GM21447 (cell line): ENCODE measurements around the gene MAST4.
A peak's percentile ranks its signal among the peaks of the same experiment; 100 is the strongest.

Experiments used
- ATAC-seq: cut with Tn5 transposase; IDR thresholded peaks from one replicate; pipeline ENCODE4 v1.9.1; 2021; ENCODE audit not compliant: unreplicated experiment

The MAST4 gene

DNA sequence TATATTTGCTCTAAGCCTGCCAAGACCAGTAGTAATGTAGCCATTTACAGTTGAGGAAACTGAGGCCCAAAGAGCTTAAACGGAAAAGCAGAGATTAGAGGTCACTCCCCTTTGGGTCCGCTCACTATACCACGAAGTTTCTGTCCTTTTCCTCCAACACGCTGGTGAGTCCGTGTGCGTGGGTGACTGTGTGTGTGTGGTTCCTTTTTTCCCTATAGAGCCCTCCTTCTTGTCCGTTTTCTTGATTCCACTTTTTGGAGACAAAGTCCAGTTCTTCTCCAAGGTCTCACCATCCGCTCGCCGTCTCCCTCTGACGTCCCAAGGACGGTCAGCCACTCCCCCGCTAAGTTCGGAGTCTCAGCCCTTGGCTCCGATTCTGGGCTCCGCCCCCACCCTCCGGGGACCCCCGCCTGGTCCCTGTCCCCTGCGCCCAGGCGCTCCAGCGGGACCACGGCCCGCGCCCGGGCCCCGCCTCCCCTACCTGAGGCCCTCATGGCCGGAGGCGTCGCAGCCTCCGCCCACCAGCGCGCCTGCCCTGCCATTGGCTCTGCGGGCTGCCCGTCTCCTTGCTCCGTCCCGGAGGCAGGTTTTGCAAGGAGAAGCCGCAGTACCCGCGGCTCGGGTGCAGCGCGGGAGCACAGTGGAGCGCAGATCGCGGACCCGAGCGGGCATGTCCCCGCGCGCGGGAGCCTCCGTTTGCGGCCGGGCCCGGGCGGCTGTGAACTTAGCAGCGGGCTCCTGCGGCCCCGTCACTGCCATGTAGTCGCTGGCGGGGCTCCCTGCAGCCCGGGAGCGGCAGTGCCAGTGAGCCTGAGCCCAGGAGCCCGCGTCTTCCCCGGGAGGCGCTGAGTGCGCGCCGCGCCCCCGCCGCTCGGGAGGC is at the start of gene MAST4:
MAST4 (plus strand) TSS at position 638 of the 880 bp plus-strand sequence. CDS start 263 bp downstream, outside the sequence.
- peak; percentile 98 for ATAC-seq

DNA sequence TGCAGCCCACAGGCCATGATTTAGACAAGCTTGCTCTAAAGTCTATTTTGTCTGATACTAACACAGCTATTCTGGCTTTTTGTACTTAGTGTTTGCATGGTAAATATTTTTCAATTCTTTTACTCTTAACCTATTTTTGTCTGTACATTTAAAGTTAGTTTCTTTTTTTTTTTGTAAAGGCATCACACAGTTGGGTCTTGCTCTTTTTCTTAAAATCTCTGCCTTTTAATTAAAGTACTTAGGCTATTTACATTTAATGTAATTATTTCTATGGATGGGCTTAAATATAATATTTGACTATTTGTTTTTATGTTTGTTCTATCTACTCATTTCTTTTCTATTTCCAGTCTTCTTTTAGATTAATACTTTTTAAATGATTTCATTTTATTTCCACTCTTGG is 49.7 kb upstream of the MAST4 start:
- ATAC-seq, result no peak

DNA sequence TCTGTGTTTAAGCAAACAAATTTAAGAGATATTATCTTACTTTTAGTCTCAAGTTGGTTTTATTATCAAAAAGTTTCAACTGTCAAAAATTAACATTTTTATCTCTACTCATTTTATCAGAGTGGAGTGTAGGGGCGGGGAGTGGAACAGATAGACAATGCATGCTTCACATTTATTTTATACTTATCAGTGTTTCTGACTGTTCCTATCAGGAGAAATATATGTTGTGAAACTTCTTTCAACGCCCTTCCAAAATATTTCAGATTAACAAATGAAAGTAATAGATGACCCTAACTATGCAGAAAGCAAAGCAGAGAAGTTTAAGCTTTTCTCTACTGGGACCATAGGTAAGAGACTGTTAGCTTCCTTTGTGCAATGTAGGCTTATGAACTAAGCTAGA is 44.9 kb upstream of the MAST4 start:
- no peak for ATAC-seq

DNA sequence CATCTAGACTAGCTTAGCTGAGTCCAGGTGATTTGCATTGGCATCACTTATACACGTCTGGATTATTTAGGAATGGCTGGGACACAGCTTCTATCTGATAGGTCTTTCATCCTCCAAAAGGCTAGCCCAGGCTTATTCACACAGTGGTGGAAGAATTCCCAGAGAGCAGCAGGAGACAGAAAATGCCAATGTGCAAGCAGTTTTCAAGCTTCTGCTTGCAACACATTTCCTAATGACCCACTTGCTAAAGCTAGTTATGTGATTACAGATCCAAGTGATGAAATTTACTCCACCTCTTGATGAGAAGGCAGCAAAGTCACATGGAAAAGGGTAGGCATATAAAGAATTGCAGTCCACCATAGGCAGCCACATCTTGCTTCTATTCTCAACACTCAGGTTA is 44.2 kb upstream of the MAST4 start:
- no peak for ATAC-seq

DNA sequence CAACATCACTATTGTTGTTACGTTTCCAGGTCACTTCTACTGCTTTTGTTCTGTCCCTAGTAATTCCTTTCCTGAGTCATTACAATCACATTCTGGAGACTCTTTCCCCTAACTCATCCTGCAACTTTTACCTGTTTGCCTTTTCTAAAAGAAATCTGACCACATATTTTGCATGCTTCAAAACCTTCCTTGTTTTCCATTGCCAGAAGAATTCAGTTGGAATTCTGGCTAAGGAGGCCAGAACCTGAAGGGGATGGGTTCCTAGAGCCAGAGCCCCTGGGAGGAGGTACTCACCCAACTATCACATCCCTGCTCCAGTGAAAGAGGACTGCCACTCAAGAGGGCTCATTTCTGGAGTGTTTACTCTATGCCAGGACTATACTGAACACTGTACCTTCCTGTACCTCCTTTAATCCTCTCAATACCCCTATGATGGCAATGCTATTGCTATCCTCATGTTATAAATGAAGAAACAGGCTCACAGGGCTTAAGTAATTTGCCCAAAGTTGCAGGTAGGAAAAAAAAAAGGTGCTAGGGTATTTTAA is 42.8 kb upstream of the MAST4 start:
- no peak for ATAC-seq

DNA sequence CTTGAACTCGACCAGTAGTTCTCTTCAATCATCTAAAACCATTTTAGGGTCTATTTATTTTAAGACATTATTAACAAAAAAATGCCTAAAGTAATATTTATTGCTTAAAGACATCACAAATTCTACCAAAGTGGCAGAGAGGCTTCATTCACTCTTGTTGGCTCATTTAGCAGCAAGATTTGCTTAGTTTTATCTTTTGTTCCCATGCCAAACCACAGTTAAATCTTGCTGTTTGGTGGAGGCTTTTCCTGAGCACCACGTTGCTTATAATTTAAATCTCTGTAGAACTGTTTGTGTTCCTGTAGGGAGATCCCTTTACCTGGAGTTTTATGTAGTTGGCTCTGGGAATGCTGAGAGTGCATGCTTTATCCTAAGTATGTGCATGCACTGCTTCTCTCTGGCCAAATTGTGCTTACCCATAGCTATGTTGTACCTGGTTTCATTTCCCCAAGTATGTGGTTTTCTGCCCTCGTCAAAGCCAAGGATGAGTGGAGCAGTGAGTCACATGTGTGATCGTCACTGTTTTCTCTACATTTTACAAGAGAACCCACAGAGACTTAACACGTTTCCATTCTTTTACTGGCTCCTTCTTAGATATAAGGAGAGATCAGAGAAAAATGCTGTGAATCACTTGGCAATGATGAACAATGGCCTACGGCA is 42.1 kb upstream of the MAST4 start:
- peak; percentile 97 for ATAC-seq

DNA sequence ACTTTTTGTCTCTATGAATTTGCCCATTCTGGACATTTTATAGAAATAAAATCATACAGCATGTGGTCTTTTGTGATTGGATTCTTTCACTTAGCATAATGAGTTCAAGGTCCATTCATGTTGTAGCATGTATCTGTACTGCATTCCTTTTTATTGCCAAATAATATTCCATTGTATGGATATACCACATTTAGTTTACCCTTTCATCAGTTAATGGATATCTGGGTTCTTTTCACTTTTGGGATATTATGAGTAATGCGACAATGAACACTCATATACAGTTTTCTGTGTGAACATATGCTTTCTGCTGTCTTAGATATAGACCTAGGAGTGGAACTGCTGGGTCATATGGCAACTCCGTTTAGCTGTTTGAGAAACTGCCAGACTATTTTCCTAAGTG is 41.3 kb upstream of the MAST4 start:
- no peak for ATAC-seq

DNA sequence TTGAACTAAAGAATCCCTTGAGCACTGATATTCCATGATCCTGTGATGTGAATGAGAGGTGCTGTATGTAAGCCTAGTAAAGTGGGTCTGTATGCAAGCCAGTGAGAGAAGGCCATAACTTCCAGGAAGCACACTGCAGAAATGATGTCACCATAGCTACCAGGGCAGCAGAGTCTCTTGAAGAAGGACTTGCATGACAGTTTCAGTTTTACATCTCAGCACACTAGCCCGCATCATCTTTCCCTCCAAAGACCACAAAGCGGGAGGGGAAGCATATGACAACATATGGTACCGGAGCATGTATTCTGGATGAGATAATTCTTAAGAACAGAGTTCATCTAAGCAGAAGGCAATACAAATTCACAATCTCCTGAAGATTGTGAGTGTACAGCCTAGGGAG is 37.6 kb upstream of the MAST4 start:
- peak; percentile 56 for ATAC-seq

DNA sequence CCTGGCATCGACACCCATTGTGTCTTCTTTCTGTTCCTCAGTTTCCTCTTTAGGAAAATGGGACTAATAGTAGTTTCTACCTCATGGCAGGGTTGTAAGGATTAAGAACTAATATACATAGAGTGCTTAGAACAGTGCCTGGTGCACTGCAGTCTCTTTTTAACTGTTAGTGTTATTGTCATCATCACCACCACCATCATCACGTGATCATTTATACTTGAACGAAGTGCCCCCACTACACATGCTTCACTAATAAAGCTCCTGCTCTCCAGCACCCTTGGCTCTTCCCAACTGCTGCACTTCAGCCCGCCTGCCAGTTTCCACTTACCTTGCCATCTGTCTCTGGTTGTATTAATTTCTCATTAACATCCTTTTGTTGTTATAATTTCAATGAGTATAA is 35.8 kb upstream of the MAST4 start:
- ATAC-seq, result no peak

DNA sequence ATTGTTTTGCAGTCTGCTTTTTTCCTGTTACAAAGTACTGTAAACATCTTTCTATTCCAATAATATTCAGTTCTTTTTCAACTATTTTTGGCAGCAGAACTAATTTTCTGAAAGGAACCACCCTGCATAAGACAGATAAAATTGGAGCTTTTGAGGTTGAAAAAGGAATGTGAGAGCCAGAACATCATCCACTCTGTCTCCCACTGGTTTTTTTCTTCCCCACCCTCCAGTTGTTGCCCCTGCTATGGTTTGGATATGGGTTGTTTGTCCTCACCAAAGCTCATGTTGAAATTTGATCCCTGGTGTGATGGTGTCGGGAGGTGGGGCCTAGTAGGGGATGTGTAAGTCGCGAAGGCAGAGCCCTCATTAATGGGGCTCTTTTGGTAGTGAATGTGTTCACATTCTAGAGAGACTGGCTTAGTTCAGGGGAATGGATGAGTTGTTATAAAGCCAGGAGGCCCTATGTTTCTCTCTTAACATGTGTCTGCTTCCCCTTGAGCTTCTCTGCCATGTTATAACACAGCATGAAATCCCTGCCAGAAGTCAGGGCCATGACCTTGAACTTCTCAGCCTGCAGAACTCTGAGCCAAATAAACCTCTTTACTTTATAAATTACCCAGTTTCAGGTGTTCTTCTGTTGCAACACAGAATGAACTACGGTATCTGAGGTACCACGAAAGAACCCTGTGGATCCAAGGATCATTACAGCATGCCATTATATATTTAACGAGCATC is 34.8 kb upstream of the MAST4 start:
- ATAC-seq, result no peak

DNA sequence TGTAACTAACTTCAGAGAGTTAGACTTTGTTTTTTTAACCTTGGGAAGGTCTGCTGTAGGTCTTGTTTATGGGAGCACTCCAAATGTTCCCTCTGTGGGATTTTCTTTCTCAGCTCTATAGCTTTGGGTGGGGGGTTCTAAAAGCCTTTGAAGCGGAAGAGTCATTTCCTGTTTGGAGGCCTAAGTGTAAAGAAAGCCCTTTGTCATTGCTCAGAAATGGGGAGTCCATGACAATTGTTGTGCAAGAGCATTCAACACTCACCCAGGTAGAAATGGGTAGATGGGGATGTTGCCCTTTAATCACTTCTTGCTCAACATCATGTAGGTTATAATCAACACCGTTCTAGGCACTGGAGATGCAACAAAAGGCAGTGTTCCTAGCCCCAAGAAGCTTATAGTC is 30.3 kb upstream of the MAST4 start:
- no peak for ATAC-seq

DNA sequence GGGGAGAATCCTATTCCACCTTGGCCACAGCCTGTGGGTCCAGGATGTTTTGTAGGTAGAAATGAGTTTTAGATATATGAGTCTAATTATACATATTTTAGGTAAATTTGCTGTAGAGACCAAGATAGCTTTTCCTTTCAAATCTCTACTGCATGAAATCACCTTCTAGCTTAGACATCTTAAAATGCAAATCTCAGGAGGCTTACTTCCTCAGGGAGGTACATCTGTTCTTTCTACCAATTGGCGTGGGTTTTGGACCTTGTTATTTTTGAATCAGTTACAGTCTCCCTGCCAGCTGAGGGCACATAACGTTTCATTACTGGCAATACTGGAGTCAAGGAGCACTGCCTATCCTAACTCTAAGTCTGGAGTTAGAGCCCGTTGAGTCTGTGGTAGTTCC is 28.7 kb upstream of the MAST4 start:
- ATAC-seq, result no peak

DNA sequence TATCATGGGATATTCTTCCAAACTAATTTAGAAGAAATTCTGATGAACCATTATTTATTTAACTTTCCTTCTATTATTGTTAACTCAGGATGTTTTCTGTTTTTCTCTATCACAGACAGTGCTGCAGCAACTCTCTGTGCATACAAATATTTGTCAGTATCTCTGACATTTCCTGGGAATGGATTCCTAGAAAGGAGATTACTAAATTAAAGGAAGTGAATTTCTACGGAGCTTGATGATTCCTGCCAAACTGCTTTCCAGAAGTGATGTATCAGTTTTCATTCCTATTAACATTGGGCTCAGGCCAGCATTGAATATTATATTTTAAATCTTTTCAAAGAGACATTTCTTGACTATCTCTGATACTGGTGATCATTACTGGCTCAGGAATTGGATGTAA is 26.0 kb upstream of the MAST4 start:
- no peak for ATAC-seq

DNA sequence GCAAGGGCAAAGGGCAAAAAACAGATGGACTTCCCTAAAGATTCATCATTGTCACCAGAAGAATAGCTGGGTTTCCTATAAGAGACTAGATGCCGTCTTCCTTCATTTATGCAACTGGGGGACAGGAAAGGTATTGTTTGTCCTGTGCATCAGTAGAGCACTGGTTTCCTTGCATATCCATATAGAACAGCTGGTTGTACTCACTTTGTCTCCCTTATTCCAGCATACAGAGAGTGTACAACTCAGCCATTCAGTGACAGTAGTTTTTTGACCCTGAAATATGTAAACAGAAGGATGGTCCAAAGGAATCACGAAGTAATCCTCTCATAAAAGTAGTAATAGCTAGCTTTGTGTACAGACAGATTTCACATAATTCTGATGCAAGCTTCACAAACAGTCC is 22.5 kb upstream of the MAST4 start:
- ATAC-seq, result no peak

DNA sequence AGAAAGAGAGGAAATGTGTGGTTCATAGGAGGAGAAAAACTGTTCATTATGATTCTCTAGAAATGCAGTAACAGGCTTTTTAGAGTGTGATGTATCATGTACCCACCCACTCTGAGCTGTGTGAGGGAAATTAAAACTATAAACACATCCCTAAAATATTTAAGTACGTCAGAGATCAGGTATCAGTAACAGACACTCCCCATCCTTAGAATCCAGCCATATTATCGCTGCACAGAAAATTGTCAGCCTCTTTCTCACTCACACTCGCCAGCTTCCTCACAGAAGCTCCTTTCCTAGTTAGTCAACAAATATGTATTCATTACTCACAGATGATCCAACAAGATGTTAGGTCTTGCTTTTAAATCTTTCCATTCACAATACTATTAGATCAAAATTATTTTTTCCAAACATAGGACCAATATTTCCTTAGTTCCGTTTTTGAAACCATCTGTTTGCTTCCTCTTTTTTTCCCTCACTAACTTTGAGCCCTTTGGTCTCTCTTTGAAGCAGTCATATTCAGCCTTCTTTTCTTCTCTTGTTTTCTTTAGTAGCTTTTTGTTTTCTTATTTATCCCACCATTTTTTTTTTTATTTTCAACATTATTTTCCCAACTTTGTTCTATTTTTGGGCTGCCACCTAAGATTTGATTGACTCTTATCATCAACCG is 13.6 kb upstream of the MAST4 start:
- ATAC-seq, result no peak

DNA sequence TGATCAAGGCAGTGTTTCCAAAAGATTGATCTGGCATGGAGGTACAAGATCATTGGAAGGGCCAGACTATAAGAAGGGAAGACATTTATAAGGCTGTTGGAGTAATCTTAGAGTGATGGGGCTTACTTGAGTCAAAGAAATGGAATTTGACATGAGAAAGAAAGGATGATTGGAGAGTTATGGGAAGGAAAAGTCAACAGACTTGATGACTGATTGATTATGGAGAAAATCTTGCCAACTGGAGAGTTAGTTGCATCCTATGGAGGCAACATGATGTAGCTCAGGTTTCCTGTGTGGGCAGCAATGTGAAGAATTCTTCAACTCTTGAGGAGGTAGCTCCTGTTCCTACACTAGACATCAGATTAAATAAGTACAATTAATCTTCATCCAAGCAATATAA is 10.9 kb upstream of the MAST4 start:
- no peak for ATAC-seq

DNA sequence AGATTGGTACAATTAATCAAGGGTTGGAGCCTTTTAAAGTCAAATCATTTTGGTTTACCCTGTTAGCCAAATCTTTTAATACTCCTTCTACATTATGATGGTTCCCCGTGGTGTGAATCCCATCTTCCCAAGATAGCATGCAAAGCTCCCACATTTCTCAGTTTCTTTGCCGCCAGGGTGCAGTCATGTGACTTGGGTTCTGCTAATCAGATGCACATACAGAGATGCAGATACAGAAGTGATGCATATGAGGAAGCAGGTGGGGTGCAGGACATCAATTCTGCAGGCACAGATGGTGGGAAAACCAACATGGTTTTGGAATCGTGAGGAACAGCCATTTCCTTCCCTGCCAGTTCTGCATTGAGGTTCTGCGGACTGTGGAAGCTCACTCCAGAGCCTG is 8.4 kb upstream of the MAST4 start:
- no peak for ATAC-seq

DNA sequence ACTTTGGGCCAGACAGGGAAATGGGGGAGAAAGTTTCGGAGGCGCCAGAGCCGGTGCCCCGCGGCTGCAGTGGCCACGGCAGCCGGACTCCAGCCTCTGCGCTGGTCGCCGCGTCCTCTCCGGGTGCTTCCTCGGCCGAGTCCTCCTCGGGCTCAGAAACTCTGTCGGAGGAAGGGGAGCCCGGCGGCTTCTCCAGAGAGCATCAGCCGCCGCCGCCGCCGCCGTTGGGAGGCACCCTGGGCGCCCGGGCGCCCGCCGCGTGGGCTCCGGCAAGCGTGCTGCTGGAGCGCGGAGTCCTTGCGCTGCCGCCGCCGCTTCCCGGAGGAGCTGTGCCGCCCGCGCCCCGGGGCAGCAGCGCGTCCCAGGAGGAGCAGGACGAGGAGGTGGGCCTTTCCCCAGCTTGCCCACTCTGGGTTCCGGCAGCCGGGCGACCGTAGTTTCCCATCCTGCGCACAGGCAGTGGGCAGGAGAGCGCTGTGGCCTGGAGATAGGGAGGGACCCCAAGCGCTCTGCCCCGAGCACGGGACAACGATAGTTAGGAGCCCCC is 516 bp downstream of the MAST4 start:
- peak; percentile 25 for ATAC-seq

DNA sequence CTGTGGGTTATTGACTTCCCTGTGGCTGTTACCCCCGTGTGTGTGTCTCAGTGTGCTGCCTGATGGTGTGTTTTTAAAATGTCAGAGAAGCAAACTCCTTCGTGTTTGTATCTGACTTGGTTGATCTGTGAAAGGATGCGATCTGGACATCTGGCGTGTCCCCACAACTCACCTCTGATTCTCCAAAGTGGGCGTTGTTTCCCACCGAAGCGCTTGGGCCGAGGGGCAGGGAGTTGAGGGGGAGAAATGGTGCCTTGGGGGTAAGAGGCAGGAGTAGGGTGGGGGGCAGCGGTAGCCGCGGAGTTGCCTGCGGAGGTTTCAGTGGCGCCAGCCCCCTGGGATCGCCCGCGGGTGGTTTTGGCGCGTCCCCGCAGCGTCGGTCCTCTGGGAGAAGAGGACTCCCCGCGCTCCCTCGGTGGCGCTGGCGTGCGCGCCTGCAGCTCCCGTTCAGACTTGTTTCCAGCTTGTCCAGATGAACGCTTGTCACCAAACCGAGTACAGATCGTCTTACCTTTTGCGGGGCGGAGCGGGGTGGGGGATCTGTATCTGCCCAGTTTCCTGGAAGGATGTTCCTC is 1.1 kb downstream of the MAST4 start:
- no peak for ATAC-seq

DNA sequence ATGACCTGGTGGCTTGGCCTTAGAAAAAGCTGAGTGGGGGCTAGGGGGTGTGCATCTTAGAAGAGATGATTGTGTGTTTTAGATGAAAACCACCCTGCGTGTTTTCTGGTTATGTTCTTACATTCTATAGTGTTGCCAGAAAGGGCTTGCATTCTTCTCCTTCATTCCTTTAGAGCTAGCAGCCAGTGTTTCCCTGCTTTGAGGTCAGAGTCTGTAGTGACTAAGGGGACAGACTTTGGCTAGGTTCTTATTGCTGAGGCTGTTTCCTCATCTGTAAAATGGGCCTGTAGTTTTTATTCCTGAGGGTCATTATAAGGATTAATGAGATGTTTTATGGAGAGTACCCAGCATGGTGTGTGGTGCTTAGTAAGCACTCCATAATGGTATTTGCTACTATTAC is 6.4 kb downstream of the MAST4 start:
- ATAC-seq, result no peak
